Sigmoid colon (tissue), 7 donors: ENCODE results near the gene TJP2. TPM values are rescaled to one million over a fixed set of nuclear protein-coding genes. Genes with fewer than 3 reads are reported as not detected.

Experiments used
- DNase-seq: peaks from one replicate; pipeline ENCODE4 v3.0.0-alpha.2; 2019
- H3K27ac ChIP-seq, 4 donors: fragments of 200-600 bp; sonication (generic); one replicate each; pipeline ENCODE4 v1.5.1; 2016 to 2019; ENCODE audit warnings: mild to moderate bottlenecking in 1 of 4
- H3K27me3 ChIP-seq, 3 donors: fragments of 200-600 bp; sonication (generic); one replicate each; pipeline ENCODE4 v1.5.1; 2019; ENCODE audit warnings: mild to moderate bottlenecking in 1 of 3
- H3K36me3 ChIP-seq, 4 donors: fragments of 200-600 bp; sonication (generic); one replicate each; pipeline ENCODE4 v1.5.1; 2016 to 2019
- H3K4me1 ChIP-seq, 4 donors: fragments of 200-600 bp; sonication (generic); one replicate each; pipeline ENCODE4 v1.5.1; 2017 to 2019
- H3K4me3 ChIP-seq, 4 donors: fragments of 200-600 bp; sonication (generic); one replicate each; pipeline ENCODE4 v1.5.1; 2017 to 2019; ENCODE audit warnings: mild to moderate bottlenecking in 2 of 4, moderate library complexity in 1 of 4
- H3K9me3 ChIP-seq, 4 donors: fragments of 200-600 bp in 3 of 4; sonication (generic) in 3 of 4; one replicate each; pipeline versions ENCODE4 v1.5.1 to v1.6.1; 2013 to 2019
- EP300 ChIP-seq, 4 donors: sonication (generic); formaldehyde crosslinking; IDR thresholded peaks; one replicate each; pipeline ENCODE4 v1.6.1; 2017; ENCODE audit warnings: antibody characterized with exemption in 4 of 4
- POLR2A ChIP-seq, 2 donors: fragments of 450-650 bp; IDR thresholded peaks; one replicate each; pipeline ENCODE4 v1.6.1; 2016; ENCODE audit warnings: antibody characterized with exemption in 2 of 2, mild to moderate bottlenecking in 2 of 2, moderate library complexity in 2 of 2
- POLR2AphosphoS5 ChIP-seq, 4 donors: sonication (generic); formaldehyde crosslinking; IDR thresholded peaks; one replicate each; pipeline ENCODE4 v1.6.1; 2017; ENCODE audit warnings: antibody characterized with exemption in 4 of 4
- WGBS, 2 donors: extraction: QIAGEN DNeasy Blood & Tissue Kit; methylation state at CpG; one replicate each; pipeline ENCODE4 v1.1.7; 2013; 5-methylcytosine and 5-hydroxymethylcytosine counted together
- intact Hi-C: fragments of 100-400 bp; cut with DNase I; formaldehyde crosslinking; loops from one replicate; pipeline ENCODE4 v1.15.1; 2023
- polyA plus RNA-seq, 3 donors: library from polyadenylated mRNA; stranded (reverse); fragments of 200-250 nt; gene quantifications; one replicate each; pipeline ENCODE4 v1.2.3, GENCODE V29; 2013
- total RNA-seq, 4 donors: library from RNA; depleted of rRNA; stranded (reverse); fragments of >200 nt; gene quantifications; one replicate each; pipeline ENCODE4 v1.1.0, GENCODE V29; 2016
- TF ChIP-seq, protein P1 (sequence below), 4 experiments: fragments of 450-650 bp in 3 of 4; fragments of 200-600 bp in 1 of 4; IDR thresholded peaks; one replicate each; pipeline ENCODE4 v1.5.1; 2016 to 2019; ENCODE audit warnings: antibody characterized with exemption in 4 of 4, mild to moderate bottlenecking in 3 of 4, moderate library complexity in 2 of 4
- donor health status: healthy with polysubstance abuse.
- donor health status: Bipolar disorder and iron deficiency.
- donor health status: healthy.

Gene TJP2
- total RNA-seq, result 10 to 100 TPM; 16.1 to 27.8 (median 24.9) TPM
- polyA plus RNA-seq, result 10 to 100 TPM; 44.4 to 46.5 (median 45.5) TPM

DNA sequence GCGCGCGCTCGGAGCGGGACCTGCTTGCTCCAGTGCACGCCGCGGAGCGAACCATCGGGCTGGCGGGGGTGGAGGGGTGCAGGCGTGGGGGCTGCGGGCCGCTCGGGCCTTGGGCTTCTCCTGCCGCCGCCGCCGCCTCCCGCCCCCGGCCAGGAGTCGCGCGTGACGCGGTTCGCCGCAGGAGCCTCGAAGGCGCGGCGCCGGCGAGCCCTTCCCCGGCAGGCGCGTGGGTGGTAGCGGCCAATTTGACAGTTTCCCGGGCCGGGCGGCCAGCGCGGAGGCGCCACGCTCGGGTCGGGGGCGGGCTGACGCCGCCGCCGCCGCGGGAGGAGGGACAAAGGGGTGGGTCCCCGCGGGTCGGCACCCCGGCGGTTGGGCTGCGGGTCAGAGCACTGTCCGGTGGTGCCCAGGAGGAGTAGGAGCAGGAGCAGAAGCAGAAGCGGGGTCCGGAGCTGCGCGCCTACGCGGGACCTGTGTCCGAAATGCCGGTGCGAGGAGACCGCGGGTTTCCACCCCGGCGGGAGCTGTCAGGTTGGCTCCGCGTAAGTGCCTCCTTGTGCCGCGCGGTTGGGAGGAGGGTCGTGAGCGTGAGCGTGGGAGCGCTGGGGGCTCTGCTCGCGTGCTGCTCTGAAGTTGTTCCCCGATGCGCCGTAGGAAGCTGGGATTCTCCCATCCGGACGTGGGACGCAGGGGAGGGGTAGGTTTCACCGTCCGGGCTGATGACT lies at the start of gene TJP2:
TSS of gene TJP2 (plus strand) at position 387 of the 725 bp plus-strand sequence. CDS start at position 483, 96 bp downstream.
- intact Hi-C loops, result no loop called here
- Histone ChIP-seq H3K27ac (peak within 1 kb of the TSS; percentile 59 to 87 (median 66)), H3K4me1 (peaks cover 0 to 25% (median 11%) of the 10 kb centered on the region in 4 donors), H3K27me3 (no peaks in the 10 kb centered on the region), H3K4me3 (peak within 1 kb of the TSS; percentile 41 to 80 (median 64)), H3K36me3 (no peaks in the 10 kb centered on the region), H3K9me3 (no peaks in the 10 kb centered on the region)
- DNase-seq, result peak; percentile 82
- WGBS, 2 donors, result 38 to 80% methylated on average over 93 of the region's 93 CpGs
- TF ChIP-seq, protein P1, sequence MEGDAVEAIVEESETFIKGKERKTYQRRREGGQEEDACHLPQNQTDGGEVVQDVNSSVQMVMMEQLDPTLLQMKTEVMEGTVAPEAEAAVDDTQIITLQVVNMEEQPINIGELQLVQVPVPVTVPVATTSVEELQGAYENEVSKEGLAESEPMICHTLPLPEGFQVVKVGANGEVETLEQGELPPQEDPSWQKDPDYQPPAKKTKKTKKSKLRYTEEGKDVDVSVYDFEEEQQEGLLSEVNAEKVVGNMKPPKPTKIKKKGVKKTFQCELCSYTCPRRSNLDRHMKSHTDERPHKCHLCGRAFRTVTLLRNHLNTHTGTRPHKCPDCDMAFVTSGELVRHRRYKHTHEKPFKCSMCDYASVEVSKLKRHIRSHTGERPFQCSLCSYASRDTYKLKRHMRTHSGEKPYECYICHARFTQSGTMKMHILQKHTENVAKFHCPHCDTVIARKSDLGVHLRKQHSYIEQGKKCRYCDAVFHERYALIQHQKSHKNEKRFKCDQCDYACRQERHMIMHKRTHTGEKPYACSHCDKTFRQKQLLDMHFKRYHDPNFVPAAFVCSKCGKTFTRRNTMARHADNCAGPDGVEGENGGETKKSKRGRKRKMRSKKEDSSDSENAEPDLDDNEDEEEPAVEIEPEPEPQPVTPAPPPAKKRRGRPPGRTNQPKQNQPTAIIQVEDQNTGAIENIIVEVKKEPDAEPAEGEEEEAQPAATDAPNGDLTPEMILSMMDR (IDR thresholded peaks at IDR 0.05), result no peak
- TF ChIP-seq POLR2AphosphoS5 (IDR thresholded peaks at IDR 0.05) (no peak), EP300 (IDR thresholded peaks at IDR 0.05) (no peak)

DNA sequence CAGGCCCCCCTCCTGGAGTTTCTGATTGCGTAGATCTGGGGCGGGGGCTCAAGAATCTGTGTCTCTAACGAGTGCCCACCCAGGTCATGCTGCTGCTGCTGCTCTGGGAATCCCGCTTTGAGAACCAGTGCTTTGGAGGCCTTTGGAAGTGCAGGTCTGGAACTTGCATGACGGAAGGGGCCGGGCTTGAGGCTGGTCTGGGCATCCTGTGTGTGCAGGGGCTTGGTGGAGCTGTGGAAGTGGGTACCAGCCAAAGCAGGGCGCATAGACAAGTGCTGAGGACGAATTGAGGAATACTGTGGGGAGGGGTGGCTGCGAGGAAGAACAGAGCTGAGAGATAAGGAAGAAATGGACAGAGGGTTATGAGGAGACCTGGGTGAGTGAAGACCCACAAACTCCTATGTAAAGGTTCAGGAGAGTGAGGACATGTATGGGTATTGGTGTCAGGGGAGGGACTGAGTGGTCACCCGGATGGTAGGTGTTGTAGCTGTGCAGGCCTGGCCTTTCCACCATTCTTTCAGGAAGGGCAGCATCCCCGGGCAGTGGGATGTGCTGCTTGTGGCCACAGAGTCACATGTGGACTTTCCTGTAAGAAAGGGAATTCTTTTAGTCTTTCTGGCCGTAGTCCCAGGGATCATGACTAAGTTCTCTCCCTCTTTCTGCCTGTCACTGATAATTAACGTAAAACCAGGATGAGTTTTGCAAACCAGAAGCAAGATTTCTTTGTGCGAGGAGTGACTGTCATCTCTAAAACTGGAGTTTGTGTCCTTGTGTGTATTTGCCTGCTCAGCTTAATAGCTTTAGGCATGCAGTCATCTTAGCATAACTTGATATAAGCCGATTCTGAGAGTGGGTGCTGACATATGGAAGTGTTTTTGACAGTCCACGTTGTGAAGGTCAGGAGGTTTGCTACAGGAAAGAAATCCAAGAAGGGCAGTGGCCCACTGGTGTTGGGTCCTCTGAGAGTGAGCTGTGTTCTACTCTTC lies 43.3 kb upstream of the TJP2 start:
- H3K4me3 ChIP-seq, result no peak overlapping the region

GRCh38 chr9:69131682-69132081 lies 42.4 kb upstream of the TJP2 start:
- Histone ChIP-seq H3K9me3 (no peaks in the 10 kb centered on the region), H3K27ac (no peak overlapping the region), H3K4me1 (peaks cover 0 to 7% (median 0%) of the 10 kb centered on the region in 4 donors), H3K4me3 (no peak overlapping the region), H3K27me3 (no peaks in the 10 kb centered on the region), H3K36me3 (no peaks in the 10 kb centered on the region)
- 48 to 73% methylated on average over 1 of the region's 1 CpG for WGBS, 2 donors
- TF ChIP-seq EP300 (IDR thresholded peaks at IDR 0.05) (no peak), POLR2AphosphoS5 (IDR thresholded peaks at IDR 0.05) (peak; percentile 22 to 67 (median 38))
- DNase-seq, result peak; percentile 71
- intact Hi-C loops, result no loop called here

More for the DNA sequence above, 43.3 kb upstream of the TJP2 start:
- Histone ChIP-seq H3K27me3 (no peaks in the 10 kb centered on the region), H3K27ac (no peak overlapping the region), H3K4me1 (peaks cover 0 to 7% (median 0%) of the 10 kb centered on the region in 4 donors), H3K36me3 (no peaks in the 10 kb centered on the region), H3K9me3 (no peaks in the 10 kb centered on the region)
- TF ChIP-seq POLR2AphosphoS5 (IDR thresholded peaks at IDR 0.05) (no peak), EP300 (IDR thresholded peaks at IDR 0.05) (no peak), POLR2A (IDR thresholded peaks at IDR 0.05) (no peak)
- TF ChIP-seq, protein P1 (IDR thresholded peaks at IDR 0.05), result no peak
- intact Hi-C loops, result no loop called here
- DNase-seq, result no peak
- 75 to 80% methylated on average over 16 of the region's 16 CpGs for WGBS, 2 donors

DNA sequence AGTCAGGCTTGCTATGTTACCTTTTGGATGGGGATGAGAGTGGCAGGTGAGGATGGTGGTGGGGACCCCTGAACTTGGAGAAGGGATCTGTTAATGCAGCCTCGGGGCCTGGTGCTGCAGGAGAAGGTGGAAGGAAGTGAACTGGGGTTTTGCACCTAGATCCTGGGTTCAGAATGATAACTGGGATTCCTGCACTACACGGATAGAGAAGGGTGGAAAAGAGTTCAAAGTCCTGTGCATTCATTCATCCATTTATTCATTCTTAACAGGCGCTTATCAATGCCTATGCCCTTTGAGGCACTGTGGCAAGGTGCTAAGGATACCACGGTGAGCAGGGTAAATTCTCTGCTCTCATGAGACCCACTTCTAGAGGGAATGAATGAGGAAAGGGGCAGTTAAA lies 41.7 kb upstream of the TJP2 start:
- no peak overlapping the region for H3K27ac ChIP-seq

More for the DNA sequence above, 41.7 kb upstream of the TJP2 start:
- Histone ChIP-seq H3K9me3 (no peaks in the 10 kb centered on the region), H3K27me3 (no peaks in the 10 kb centered on the region), H3K4me1 (peaks cover 0 to 7% (median 0%) of the 10 kb centered on the region in 4 donors), H3K36me3 (no peaks in the 10 kb centered on the region), H3K4me3 (no peak overlapping the region)
- DNase-seq, result no peak
- intact Hi-C loops, result no loop called here
- TF ChIP-seq POLR2AphosphoS5 (IDR thresholded peaks at IDR 0.05) (no peak), EP300 (IDR thresholded peaks at IDR 0.05) (no peak), POLR2A (IDR thresholded peaks at IDR 0.05) (no peak)
- TF ChIP-seq, protein P1 (IDR thresholded peaks at IDR 0.05), result no peak
- 64 to 81% methylated on average over 4 of the region's 4 CpGs for WGBS, 2 donors
